ENCODE results near the gene GCG.

Gene GCG

GRCh38 chr2:162166174-162166573, 14.1 kb upstream of the GCG start:
- TF ChIP-seq CTCF (conservative IDR thresholded peaks at IDR 0.05; ENCODE audit: low read depth, low read length) = no peak
- Histone ChIP-seq H3K4me3 (IDR thresholded peaks at IDR 0.05; ENCODE audit: insufficient read depth, low read depth, low read length) (no peak overlapping the region), H4K20me1 (ENCODE audit: insufficient read depth) (no peaks in the 10 kb centered on the region), H3K9ac (no peak overlapping the region), H3K27me3 (ENCODE audit: insufficient read depth, low read depth) (no peaks in the 10 kb centered on the region), H2AFZ (ENCODE audit: low read depth) (no peak overlapping the region), H3K4me1 (ENCODE audit: low read depth, poor library complexity, severe bottlenecking) (no peaks in the 10 kb centered on the region), H3K36me3 (ENCODE audit: insufficient read depth) (no peaks in the 10 kb centered on the region), H3K79me2 (ENCODE audit: insufficient read depth, low read depth) (no peaks in the 10 kb centered on the region), H3K4me2 (no peak overlapping the region), H3K27ac (no peak overlapping the region)

GRCh38 chr2:162164802-162165201, 12.8 kb upstream of the GCG start:
- Histone ChIP-seq H3K4me1 (ENCODE audit: low read depth, poor library complexity, severe bottlenecking) (no peaks in the 10 kb centered on the region), H3K27ac (no peak overlapping the region), H3K9ac (no peak overlapping the region), H4K20me1 (ENCODE audit: insufficient read depth) (no peaks in the 10 kb centered on the region), H3K27me3 (ENCODE audit: insufficient read depth, low read depth) (no peaks in the 10 kb centered on the region), H3K79me2 (ENCODE audit: insufficient read depth, low read depth) (no peaks in the 10 kb centered on the region), H3K4me2 (no peak overlapping the region), H3K36me3 (ENCODE audit: insufficient read depth) (no peaks in the 10 kb centered on the region), H2AFZ (ENCODE audit: low read depth) (no peak overlapping the region), H3K4me3 (IDR thresholded peaks at IDR 0.05; ENCODE audit: insufficient read depth, low read depth, low read length) (no peak overlapping the region)
- no peak for TF ChIP-seq CTCF (conservative IDR thresholded peaks at IDR 0.05; ENCODE audit: low read depth, low read length)

GRCh38 chr2:162159446-162159845, 7.4 kb upstream of the GCG start:
- Histone ChIP-seq H3K4me2 (no peak overlapping the region), H2AFZ (ENCODE audit: low read depth) (no peak overlapping the region)

GRCh38 chr2:162156149-162156548, 4.1 kb upstream of the GCG start:
- Histone ChIP-seq H3K4me1 (ENCODE audit: low read depth, poor library complexity, severe bottlenecking) (no peaks in the 10 kb centered on the region), H3K79me2 (ENCODE audit: insufficient read depth, low read depth) (no peaks in the 10 kb centered on the region), H2AFZ (ENCODE audit: low read depth) (no peak overlapping the region), H3K4me2 (no peak overlapping the region), H3K9ac (no peak overlapping the region), H3K27ac (no peak overlapping the region), H3K36me3 (ENCODE audit: insufficient read depth) (no peaks in the 10 kb centered on the region), H3K27me3 (ENCODE audit: insufficient read depth, low read depth) (no peaks in the 10 kb centered on the region), H3K4me3 (IDR thresholded peaks at IDR 0.05; ENCODE audit: insufficient read depth, low read depth, low read length) (no peak overlapping the region), H4K20me1 (ENCODE audit: insufficient read depth) (no peaks in the 10 kb centered on the region)
- no peak for TF ChIP-seq CTCF (conservative IDR thresholded peaks at IDR 0.05; ENCODE audit: low read depth, low read length)

More at GRCh38 chr2:162159446-162159845, 7.4 kb upstream of the GCG start:
- TF ChIP-seq CTCF (conservative IDR thresholded peaks at IDR 0.05; ENCODE audit: low read depth, low read length) = no peak
- no peaks in the 10 kb centered on the region for H3K4me1 ChIP-seq (ENCODE audit: low read depth, poor library complexity, severe bottlenecking)
- no peaks in the 10 kb centered on the region for H3K27me3 ChIP-seq (ENCODE audit: insufficient read depth, low read depth)
- no peak overlapping the region for H3K4me3 ChIP-seq (IDR thresholded peaks at IDR 0.05; ENCODE audit: insufficient read depth, low read depth, low read length)
- H3K9ac ChIP-seq = no peak overlapping the region
- H3K27ac ChIP-seq = no peak overlapping the region
- no peaks in the 10 kb centered on the region for H3K79me2 ChIP-seq (ENCODE audit: insufficient read depth, low read depth)
- no peaks in the 10 kb centered on the region for H4K20me1 ChIP-seq (ENCODE audit: insufficient read depth)
- H3K36me3 ChIP-seq (ENCODE audit: insufficient read depth) = no peaks in the 10 kb centered on the region

All from KMS-11 (cell line).